K562 (cell line): ENCODE results near the gene ZNF567. TPM values are rescaled to one million over a fixed set of nuclear protein-coding genes. Genes with fewer than 3 reads are reported as not detected.

Experiments
- EWSR1 ChIP-seq: fragments of 450-650 bp; IDR thresholded peaks from 2 replicates; pipeline ENCODE4 v1.6.1; 2018; ENCODE audit warnings: borderline replicate concordance, mild to moderate bottlenecking, low read depth, moderate library complexity; ENCODE audit not compliant: partially characterized antibody
- HMGXB4 ChIP-seq: sonication (generic); formaldehyde crosslinking; IDR thresholded peaks from 2 replicates; pipeline ENCODE4 v1.8.1; 2023; ENCODE audit warnings: mild to moderate bottlenecking, missing genetic modification reagents
- HNRNPUL1 ChIP-seq: fragments of 200-400 bp; formaldehyde crosslinking; IDR thresholded peaks from 2 replicates; pipeline ENCODE4 v1.6.1; 2017; ENCODE audit warnings: low read length
- KDM1A ChIP-seq, 2 experiments: fragments of 450-650 bp; IDR thresholded peaks; 2 replicates each; pipeline ENCODE4 v1.6.1; 2016; ENCODE audit warnings: mild to moderate bottlenecking in 2 of 2
- MCM2 ChIP-seq: fragments of 450-650 bp; IDR thresholded peaks from 2 replicates; pipeline ENCODE4 v1.6.1; 2017; ENCODE audit warnings: low read depth, mild to moderate bottlenecking
- MEF2A ChIP-seq: IDR thresholded peaks from 2 replicates; pipeline ENCODE4 v1.6.1; 2011; ENCODE audit warnings: low read depth, mild to moderate bottlenecking, low read length, moderate library complexity; ENCODE audit not compliant: control insufficient read depth
- NCOA1 ChIP-seq: fragments of 450-650 bp; IDR thresholded peaks from 2 replicates; pipeline ENCODE4 v1.6.1; 2016; ENCODE audit warnings: low read depth
- NFIX ChIP-seq: fragments of 250-450 bp; sonication (Bioruptor Pico); IDR thresholded peaks from 2 replicates; pipeline ENCODE4 v1.4.0; 2020; ENCODE audit warnings: low read depth, mild to moderate bottlenecking, moderate library complexity
- POLR2AphosphoS2 ChIP-seq: IDR thresholded peaks from 2 replicates; pipeline ENCODE4 v1.6.1; 2012; ENCODE audit warnings: low read length, improper control_type of control experiment
- PRMT5 ChIP-seq: sonication (generic); formaldehyde crosslinking; IDR thresholded peaks from 2 replicates; pipeline ENCODE4 v1.5.0; 2020; ENCODE audit warnings: missing genetic modification reagents
- PTRF ChIP-seq: fragments of 450-650 bp; IDR thresholded peaks from 2 replicates; pipeline ENCODE4 v1.6.1; 2016; ENCODE audit warnings: mild to moderate bottlenecking, missing genetic modification characterization, missing compliant biosample characterization
- TGIF2 ChIP-seq: sonication (generic); formaldehyde crosslinking; IDR thresholded peaks from 2 replicates; pipeline ENCODE4 v1.8.1; 2022; ENCODE audit warnings: mild to moderate bottlenecking, missing genetic modification reagents, moderate library complexity
- XRCC3 ChIP-seq: fragments of 450-650 bp; IDR thresholded peaks from 2 replicates; pipeline ENCODE4 v1.6.1; 2017; ENCODE audit warnings: mild to moderate bottlenecking, moderate library complexity
- ZNF134 ChIP-seq: fragments of 250-450 bp; sonication (Bioruptor Pico); conservative IDR thresholded peaks from 2 replicates; pipeline ENCODE4 v1.4.0; 2020
- ZNF197 ChIP-seq: fragments of 200-800 bp; sonication (Bioruptor generic); IDR thresholded peaks from 2 replicates; pipeline ENCODE4 v1.6.1; 2016; ENCODE audit warnings: low read depth, missing genetic modification characterization, missing compliant biosample characterization
- ZNF274 ChIP-seq: IDR thresholded peaks from 2 replicates; pipeline ENCODE4 v1.6.1; 2011; ENCODE audit warnings: low read depth, mild to moderate bottlenecking, low read length, moderate library complexity, borderline replicate concordance
- ZNF282 ChIP-seq: sonication (generic); formaldehyde crosslinking; IDR thresholded peaks from 2 replicates; pipeline ENCODE4 v1.8.1; 2023; ENCODE audit warnings: missing genetic modification reagents
- ZNF324 ChIP-seq: fragments of 250-450 bp; sonication (Bioruptor Pico); IDR thresholded peaks from 2 replicates; pipeline ENCODE4 v1.4.0; 2020; ENCODE audit warnings: mild to moderate bottlenecking
- polyA plus RNA-seq, 8 experiments: library from polyadenylated mRNA; depleted of rRNA in 4 of 8; stranded (reverse) in 5 of 8; unstranded in 3 of 8; fragments of >200 nt; fragmentation: Nextera tagmentation in 2 of 8; fragmentation: Illumina TruSeq in 1 of 8; extraction: Ambion mirVana in 2 of 8; extraction: Trizol in 1 of 8; gene quantifications; 2 replicates each; pipeline versions ENCODE4 v1.2.1 to v1.2.3, GENCODE V29; 2011 to 2014; ENCODE audit warnings: inconsistent platforms in 1 of 8, missing spikeins in 1 of 8
- total RNA-seq, 7 experiments: library from RNA; depleted of rRNA in 6 of 7; stranded (reverse); fragments of >200 nt in 6 of 7; fragmentation: Illumina TruSeq in 2 of 7; extraction: Trizol in 2 of 7; gene quantifications; 2 replicates each; pipeline versions ENCODE4 v1.2.1 to v1.2.3, GENCODE V29; 2011 to 2021; ENCODE audit warnings: low replicate concordance in 1 of 7
- TF ChIP-seq, protein P1 (sequence below): fragments of 250-450 bp; sonication (Bioruptor Pico); IDR thresholded peaks from 2 replicates; pipeline ENCODE4 v1.5.1; 2021; ENCODE audit warnings: mild to moderate bottlenecking
- TF ChIP-seq, protein P2 (sequence below): fragments of 450-650 bp; formaldehyde crosslinking; IDR thresholded peaks from 2 replicates; pipeline ENCODE4 v1.4.0; 2022; ENCODE audit warnings: mild to moderate bottlenecking, moderate library complexity
- TF ChIP-seq, protein P3 (sequence below): sonication (generic); formaldehyde crosslinking; IDR thresholded peaks from 2 replicates; pipeline ENCODE4 v1.8.1; 2023; ENCODE audit warnings: mild to moderate bottlenecking, missing genetic modification reagents
- TF ChIP-seq, protein P4 (sequence below), 2 experiments: fragments of 450-650 bp in 1 of 2; sonication (generic) in 1 of 2; formaldehyde crosslinking; conservative IDR thresholded peaks; 2 replicates each; pipeline versions ENCODE4 v1.4.0 to v1.8.1; 2020 to 2022; ENCODE audit warnings: mild to moderate bottlenecking in 1 of 2, missing genetic modification reagents in 1 of 2
- TF ChIP-seq, protein P5 (sequence below): fragments of 250-450 bp; sonication (Bioruptor Pico); IDR thresholded peaks from 2 replicates; pipeline ENCODE4 v1.8.0; 2021; ENCODE audit warnings: moderate library complexity, mild to moderate bottlenecking, inconsistent platforms

ZNF567 gene
- total and polyA plus RNA-seq, 9 of the 15 experiments (the other 6 are each of a cell fraction or from before 2014, with no cell fraction given): 3.1 to 11.5 (median 7.4) TPM

DNA sequence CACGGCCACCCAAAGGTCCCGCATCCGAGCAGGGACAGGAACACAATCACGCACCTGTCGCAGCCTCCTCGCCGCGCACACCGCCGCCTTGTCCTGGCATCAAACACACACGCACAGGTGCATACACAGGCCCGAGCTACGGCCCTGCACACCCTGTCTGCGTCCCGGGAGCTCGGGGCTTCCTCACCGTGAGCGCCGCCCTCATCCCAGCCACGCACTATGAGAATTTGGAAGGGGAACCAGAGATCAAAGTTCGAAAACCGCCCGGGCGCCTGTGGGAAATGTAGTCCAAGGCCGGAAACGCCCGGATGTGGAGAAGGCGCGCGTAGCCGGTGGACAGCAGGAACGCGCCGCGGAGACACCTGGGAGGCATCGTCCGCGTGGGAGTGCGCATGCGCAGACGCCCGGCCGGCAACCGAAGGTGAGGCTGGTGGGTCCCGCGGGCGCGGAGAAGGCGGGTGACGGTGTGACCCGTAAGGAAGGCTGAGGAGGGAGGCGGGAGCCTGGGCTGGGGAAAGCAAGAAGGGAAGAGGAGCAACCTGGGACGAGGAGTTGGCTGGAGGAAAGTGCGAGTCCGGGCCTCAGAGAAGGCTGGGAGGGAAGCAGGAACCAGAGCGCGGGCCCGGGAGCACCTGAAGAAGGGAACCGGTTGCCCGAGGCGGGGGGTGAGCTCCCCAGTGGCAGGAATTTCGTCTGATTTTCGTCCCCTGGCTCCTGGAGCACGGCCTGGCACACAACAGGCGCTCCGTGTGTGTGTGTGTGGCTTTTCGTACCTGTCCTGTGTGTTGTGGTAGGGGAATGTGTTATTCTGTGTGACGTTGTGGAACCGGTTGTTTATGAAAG is at the start of gene ZNF567 (continued):
- TF ChIP-seq KDM1A (IDR thresholded peaks at IDR 0.05) (no peak), HMGXB4 (no peak), PRMT5 (CRISPR knock-in tag) (no peak), POLR2AphosphoS2 (no peak), NCOA1 (no peak), ZNF274 (no peak), PTRF (tag) (no peak), ZNF282 (no peak), XRCC3 (no peak), ZNF197 (no peak), ZNF134 (no peak), MCM2 (no peak), NFIX (CRISPR knock-in tag) (no peak), TGIF2 (CRISPR knock-in tag) (no peak), HNRNPUL1 (no peak), ZNF324 (CRISPR knock-in tag) (no peak), MEF2A (no peak), EWSR1 (no peak)
- TF ChIP-seq, protein P1, sequence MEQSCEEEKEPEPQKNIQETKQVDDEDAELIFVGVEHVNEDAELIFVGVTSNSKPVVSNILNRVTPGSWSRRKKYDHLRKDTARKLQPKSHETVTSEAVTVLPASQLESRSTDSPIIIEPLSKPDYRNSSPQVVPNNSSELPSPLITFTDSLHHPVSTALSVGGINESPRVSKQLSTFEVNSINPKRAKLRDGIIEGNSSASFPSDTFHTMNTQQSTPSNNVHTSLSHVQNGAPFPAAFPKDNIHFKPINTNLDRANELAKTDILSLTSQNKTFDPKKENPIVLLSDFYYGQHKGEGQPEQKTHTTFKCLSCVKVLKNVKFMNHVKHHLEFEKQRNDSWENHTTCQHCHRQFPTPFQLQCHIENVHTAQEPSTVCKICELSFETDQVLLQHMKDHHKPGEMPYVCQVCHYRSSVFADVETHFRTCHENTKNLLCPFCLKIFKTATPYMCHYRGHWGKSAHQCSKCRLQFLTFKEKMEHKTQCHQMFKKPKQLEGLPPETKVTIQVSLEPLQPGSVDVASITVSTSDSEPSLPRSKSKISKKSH (CRISPR knock-in tag): no peak
- TF ChIP-seq, protein P2, sequence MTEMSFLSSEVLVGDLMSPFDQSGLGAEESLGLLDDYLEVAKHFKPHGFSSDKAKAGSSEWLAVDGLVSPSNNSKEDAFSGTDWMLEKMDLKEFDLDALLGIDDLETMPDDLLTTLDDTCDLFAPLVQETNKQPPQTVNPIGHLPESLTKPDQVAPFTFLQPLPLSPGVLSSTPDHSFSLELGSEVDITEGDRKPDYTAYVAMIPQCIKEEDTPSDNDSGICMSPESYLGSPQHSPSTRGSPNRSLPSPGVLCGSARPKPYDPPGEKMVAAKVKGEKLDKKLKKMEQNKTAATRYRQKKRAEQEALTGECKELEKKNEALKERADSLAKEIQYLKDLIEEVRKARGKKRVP (CRISPR knock-in tag): no peak
- TF ChIP-seq, protein P3, sequence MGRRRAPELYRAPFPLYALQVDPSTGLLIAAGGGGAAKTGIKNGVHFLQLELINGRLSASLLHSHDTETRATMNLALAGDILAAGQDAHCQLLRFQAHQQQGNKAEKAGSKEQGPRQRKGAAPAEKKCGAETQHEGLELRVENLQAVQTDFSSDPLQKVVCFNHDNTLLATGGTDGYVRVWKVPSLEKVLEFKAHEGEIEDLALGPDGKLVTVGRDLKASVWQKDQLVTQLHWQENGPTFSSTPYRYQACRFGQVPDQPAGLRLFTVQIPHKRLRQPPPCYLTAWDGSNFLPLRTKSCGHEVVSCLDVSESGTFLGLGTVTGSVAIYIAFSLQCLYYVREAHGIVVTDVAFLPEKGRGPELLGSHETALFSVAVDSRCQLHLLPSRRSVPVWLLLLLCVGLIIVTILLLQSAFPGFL (CRISPR knock-in tag): no peak
- TF ChIP-seq, protein P4, sequence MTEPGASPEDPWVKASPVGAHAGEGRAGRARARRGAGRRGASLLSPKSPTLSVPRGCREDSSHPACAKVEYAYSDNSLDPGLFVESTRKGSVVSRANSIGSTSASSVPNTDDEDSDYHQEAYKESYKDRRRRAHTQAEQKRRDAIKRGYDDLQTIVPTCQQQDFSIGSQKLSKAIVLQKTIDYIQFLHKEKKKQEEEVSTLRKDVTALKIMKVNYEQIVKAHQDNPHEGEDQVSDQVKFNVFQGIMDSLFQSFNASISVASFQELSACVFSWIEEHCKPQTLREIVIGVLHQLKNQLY (CRISPR knock-in tag; conservative IDR thresholded peaks at IDR 0.05): no peak
- TF ChIP-seq, protein P5, sequence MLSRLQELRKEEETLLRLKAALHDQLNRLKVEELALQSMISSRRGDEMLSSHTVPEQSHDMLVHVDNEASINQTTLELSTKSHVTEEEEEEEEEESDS (CRISPR knock-in tag): no peak
